H1 (cell line): ENCODE measurements around the gene CHRM3.

Experiments
- JUN ChIP-seq: IDR thresholded peaks from 2 replicates; pipeline ENCODE4 v1.6.1; 2011; ENCODE audit warnings: low read depth, mild to moderate bottlenecking, improper control_type of control experiment, low read length
- POLR2AphosphoS5 ChIP-seq: IDR thresholded peaks from 2 replicates; pipeline ENCODE4 v1.6.1; 2011; ENCODE audit warnings: low read depth, low read length
- TEAD4 ChIP-seq: IDR thresholded peaks from 2 replicates; pipeline ENCODE4 v1.6.1; 2012; ENCODE audit warnings: low read depth, low read length, inconsistent platforms, mixed read lengths
- TF ChIP-seq, protein P1 (sequence below): IDR thresholded peaks from 2 replicates; pipeline ENCODE4 v1.6.1; 2012; ENCODE audit warnings: inconsistent platforms

DNA sequence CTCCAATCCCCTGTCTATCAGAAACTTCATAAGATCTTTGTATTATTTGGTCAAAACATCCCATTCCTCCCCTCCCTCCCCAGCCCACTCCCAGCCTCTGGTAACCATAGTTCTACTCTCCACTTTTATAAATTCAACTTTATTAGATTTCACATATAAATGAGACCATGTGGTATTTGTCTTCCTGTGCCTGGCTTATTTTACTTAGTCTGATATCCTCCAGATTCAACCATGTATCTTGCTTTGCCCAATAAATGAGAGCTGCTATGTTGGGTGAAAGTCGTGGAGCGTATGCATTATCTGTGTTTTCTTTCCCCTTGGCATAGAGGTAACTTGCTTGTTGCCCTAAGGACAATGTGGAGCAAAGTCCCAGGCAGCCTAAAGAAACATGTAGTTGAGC lies 28.5 kb upstream of the CHRM3 start:
- TF ChIP-seq, protein P1, sequence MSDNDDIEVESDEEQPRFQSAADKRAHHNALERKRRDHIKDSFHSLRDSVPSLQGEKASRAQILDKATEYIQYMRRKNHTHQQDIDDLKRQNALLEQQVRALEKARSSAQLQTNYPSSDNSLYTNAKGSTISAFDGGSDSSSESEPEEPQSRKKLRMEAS = no peak
- TF ChIP-seq POLR2AphosphoS5 (no peak), TEAD4 (no peak), JUN (no peak)
